Measurements from ENCODE around the gene CCZ1. TPM values are rescaled to one million over a fixed set of nuclear protein-coding genes. Genes with fewer than 3 reads are reported as not detected.
"Not testable (repeated sequence)": the region's sequence is repeated elsewhere in the genome, so short reads cannot be mapped to it uniquely, and the experiment has no call there.

Gene CCZ1
- total RNA-seq, 3 donors from 2014 or later = 50.7 to 60.3 (median 54.2) TPM

DNA sequence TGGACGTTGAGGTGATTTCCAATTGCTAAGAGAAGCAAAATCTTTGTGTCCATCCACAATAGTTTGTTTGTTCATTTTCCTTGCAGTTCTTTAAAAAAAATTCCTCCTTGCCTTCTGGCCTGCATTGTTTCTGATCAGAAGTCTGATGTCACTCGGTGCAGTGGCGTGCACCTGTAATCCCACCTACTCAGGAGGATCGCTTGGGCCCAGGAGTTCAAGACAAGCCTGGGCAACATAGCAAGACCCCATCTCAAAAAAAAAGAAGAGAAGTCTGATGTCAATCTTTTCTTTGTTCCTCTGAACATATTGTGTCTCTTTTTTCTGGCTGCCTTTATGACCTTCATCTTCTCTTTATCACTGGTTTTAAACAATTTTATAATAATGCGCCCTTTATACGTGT is 31.5 kb upstream of the CCZ1 start:
- no peaks in the 10 kb centered on the region for H3K36me3 ChIP-seq
- no peaks in the 10 kb centered on the region for H3K27me3 ChIP-seq
- H3K4me3 ChIP-seq = no peak overlapping the region
- H3K4me1 ChIP-seq = no peaks in the 10 kb centered on the region
- intact Hi-C loops (cut with DNase I; ENCODE audit: low total_unique reads) = no loop called here
- TF ChIP-seq, protein P1, sequence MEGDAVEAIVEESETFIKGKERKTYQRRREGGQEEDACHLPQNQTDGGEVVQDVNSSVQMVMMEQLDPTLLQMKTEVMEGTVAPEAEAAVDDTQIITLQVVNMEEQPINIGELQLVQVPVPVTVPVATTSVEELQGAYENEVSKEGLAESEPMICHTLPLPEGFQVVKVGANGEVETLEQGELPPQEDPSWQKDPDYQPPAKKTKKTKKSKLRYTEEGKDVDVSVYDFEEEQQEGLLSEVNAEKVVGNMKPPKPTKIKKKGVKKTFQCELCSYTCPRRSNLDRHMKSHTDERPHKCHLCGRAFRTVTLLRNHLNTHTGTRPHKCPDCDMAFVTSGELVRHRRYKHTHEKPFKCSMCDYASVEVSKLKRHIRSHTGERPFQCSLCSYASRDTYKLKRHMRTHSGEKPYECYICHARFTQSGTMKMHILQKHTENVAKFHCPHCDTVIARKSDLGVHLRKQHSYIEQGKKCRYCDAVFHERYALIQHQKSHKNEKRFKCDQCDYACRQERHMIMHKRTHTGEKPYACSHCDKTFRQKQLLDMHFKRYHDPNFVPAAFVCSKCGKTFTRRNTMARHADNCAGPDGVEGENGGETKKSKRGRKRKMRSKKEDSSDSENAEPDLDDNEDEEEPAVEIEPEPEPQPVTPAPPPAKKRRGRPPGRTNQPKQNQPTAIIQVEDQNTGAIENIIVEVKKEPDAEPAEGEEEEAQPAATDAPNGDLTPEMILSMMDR (IDR thresholded peaks at IDR 0.05) = no peak
- TF ChIP-seq POLR2AphosphoS5 (IDR thresholded peaks at IDR 0.05) (no peak), POLR2A (IDR thresholded peaks at IDR 0.05) (no peak)
- no peak overlapping the region for H3K27ac ChIP-seq
- DNase-seq (ENCODE audit: low spot score in 2 of 2) = no peak
- no peaks in the 10 kb centered on the region for H3K9me3 ChIP-seq

DNA sequence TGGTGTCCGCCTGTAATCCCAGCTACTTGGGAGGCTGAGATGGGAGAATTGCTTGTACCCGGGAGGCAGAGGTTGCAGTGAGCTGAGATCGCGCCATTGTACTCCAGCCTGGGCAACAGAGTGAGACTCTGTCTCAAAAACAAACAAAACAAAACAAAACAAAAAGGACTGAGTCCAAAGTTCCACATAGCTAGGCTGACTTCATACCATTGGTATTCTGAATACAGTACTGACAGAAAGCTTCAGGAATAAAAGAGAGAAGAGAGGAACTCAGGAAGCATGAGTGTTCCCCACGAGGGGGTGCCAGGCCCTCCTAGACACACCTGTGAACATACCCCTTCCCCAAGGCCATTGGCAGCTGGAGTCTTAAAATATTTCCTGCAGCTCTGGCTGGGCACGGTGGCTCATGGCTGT is 29.6 kb upstream of the CCZ1 start:
- H3K36me3 ChIP-seq; H3K27ac ChIP-seq; H3K4me3 ChIP-seq; intact Hi-C loops (cut with DNase I; ENCODE audit: low total_unique reads); H3K9me3 ChIP-seq; H3K27me3 ChIP-seq; H3K4me1 ChIP-seq; DNase-seq (ENCODE audit: low spot score in 2 of 2): not testable (repeated sequence)

DNA sequence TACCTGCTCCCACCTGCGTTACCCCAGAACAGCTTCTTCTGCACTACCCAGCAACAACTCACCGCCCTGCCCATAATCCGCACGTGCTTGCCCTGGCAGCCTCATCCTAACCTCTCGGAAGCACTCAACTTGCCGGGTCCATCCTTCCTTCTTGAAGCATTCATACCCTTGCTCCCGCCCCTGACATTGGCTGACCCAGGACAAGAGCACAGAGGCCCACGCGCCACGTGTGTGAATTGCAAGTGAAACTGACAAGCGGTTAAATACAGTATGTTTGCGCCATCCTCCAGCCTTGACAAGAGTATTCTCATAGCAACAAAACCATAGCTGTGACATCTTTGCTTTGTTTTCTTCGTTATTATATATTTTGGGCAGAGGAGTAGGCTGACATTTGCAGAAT is 28.8 kb upstream of the CCZ1 start:
- H3K4me1 ChIP-seq = no peaks in the 10 kb centered on the region
- intact Hi-C loops (cut with DNase I; ENCODE audit: low total_unique reads) = no loop called here
- DNase-seq (ENCODE audit: low spot score in 2 of 2) = no peak
- H3K9me3 ChIP-seq = no peaks in the 10 kb centered on the region
- TF ChIP-seq, protein P1 (IDR thresholded peaks at IDR 0.05) = no peak
- no peak for TF ChIP-seq POLR2A (IDR thresholded peaks at IDR 0.05)
- no peak for TF ChIP-seq POLR2AphosphoS5 (IDR thresholded peaks at IDR 0.05)
- H3K36me3 ChIP-seq = no peaks in the 10 kb centered on the region
- no peak overlapping the region for H3K4me3 ChIP-seq
- H3K27me3 ChIP-seq = no peaks in the 10 kb centered on the region
- no peak overlapping the region for H3K27ac ChIP-seq

DNA sequence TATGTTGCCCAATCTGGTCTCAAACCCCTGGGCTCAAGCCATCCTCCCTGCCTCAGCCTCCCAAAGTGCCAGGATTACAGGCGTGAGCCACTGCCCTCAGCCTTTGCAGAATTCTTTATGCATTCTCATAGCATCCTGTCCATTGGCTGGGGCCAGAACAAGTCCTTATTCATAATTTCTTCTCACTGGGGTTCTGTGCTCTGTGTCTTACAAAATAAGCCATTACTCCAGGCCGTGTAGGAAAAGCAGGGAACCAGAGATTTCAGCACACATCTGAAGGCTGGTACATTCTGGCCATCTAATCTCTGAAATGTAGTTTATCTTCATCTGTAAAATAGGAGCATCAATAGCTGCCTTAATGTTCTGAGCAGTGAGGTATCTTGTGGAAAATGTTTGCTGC is 28.2 kb upstream of the CCZ1 start:
- no peaks in the 10 kb centered on the region for H3K36me3 ChIP-seq
- no peak overlapping the region for H3K27ac ChIP-seq
- no peaks in the 10 kb centered on the region for H3K9me3 ChIP-seq
- H3K4me1 ChIP-seq = no peaks in the 10 kb centered on the region
- DNase-seq (ENCODE audit: low spot score in 2 of 2) = no peak
- H3K27me3 ChIP-seq = no peaks in the 10 kb centered on the region
- H3K4me3 ChIP-seq = no peak overlapping the region
- intact Hi-C loops (cut with DNase I; ENCODE audit: low total_unique reads) = no loop called here
- TF ChIP-seq, protein P1 (IDR thresholded peaks at IDR 0.05) = no peak
- TF ChIP-seq POLR2A (IDR thresholded peaks at IDR 0.05) = no peak
- TF ChIP-seq POLR2AphosphoS5 (IDR thresholded peaks at IDR 0.05) = no peak

DNA sequence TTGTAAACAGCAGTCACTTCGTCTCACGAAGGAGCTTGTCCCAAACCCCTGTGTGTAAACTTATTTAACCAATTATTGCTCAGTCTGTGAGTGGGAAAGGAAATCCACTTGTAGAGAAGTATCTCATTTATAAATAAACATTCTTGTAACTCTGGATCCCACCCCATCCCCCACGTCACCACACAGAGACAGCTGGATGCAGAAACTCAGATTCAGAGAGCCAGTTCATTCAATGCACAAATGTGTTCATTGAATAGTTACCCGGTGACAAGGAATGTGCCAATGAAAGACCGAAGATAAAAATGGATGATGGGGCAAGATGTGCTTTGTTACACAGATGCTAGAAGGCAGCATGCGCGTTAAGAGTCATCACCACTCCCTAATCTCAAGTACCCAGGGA is 26.2 kb upstream of the CCZ1 start:
- no peak for DNase-seq (ENCODE audit: low spot score in 2 of 2)
- H3K4me3 ChIP-seq = no peak overlapping the region
- H3K36me3 ChIP-seq = no peaks in the 10 kb centered on the region
- TF ChIP-seq POLR2AphosphoS5 (IDR thresholded peaks at IDR 0.05) = no peak
- no peak for TF ChIP-seq POLR2A (IDR thresholded peaks at IDR 0.05)
- TF ChIP-seq, protein P1 (IDR thresholded peaks at IDR 0.05) = no peak
- no peaks in the 10 kb centered on the region for H3K9me3 ChIP-seq
- H3K27me3 ChIP-seq = no peaks in the 10 kb centered on the region
- no peak overlapping the region for H3K27ac ChIP-seq
- intact Hi-C loops (cut with DNase I; ENCODE audit: low total_unique reads) = no loop called here
- no peaks in the 10 kb centered on the region for H3K4me1 ChIP-seq

DNA sequence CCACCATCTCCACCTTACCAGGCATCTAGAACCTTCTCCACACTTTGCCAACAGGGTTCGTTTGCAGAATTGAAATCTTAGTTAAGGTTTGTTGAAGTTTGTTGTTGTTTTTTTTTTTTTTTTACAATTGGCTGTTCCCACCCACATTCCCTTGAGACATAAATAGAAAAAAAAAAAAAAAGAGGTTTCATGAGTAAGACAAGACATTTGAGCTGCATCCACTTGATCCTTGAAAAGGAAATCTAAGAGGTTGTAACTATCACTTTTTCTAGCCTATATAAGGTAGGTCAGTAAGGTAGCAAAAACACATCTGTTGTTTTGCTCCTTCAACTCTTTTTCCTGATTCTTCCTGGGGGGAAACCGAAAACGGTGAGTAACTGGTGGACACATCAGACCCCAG is 18.9 kb upstream of the CCZ1 start:
- intact Hi-C loops (cut with DNase I; ENCODE audit: low total_unique reads); DNase-seq (ENCODE audit: low spot score in 2 of 2); H3K4me1 ChIP-seq; H3K4me3 ChIP-seq; H3K27ac ChIP-seq; H3K36me3 ChIP-seq; H3K27me3 ChIP-seq; H3K9me3 ChIP-seq: not testable (repeated sequence)

DNA sequence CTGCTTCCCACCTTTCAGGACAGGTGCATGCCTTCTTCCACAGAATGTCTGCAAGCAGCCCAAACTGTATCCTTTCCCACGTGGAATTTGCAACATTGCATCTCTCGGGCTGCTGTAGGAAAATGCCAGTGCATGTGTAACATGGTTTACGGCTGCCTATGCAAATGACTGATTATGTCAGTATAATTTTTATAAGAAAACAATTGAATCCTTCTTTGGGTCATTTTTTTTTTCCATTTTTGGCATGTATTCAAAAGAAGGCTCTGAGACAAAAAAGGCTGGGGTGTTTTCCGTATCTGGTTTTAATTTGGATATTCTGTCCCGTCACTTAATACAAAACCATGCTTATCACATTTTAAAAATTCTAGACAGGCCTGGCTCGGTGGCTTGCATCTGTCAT is 18.4 kb upstream of the CCZ1 start:
- H3K9me3 ChIP-seq; H3K36me3 ChIP-seq; H3K27ac ChIP-seq; H3K4me3 ChIP-seq; DNase-seq (ENCODE audit: low spot score in 2 of 2); H3K4me1 ChIP-seq; H3K27me3 ChIP-seq; intact Hi-C loops (cut with DNase I; ENCODE audit: low total_unique reads): not testable (repeated sequence)

DNA sequence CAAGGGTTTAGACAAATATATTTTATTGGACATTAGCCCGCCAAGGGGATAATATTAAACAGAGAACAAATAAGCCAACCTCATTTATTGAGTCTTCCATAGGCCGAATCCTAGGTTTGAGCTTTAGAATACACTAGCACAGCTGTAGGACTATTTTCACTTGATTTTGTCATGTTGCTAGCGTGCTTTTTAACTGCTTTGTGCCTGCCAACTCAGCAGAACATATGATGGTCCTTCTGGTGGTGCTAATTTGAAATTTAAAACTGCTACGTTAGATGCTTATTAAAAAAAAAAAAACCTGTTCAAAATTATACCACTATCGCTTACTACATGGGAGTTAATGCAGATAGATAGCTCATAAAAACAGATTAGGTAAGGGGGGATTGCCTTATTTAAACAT is 14.1 kb upstream of the CCZ1 start:
- H3K9me3 ChIP-seq; H3K36me3 ChIP-seq; H3K4me3 ChIP-seq; intact Hi-C loops (cut with DNase I; ENCODE audit: low total_unique reads); DNase-seq (ENCODE audit: low spot score in 2 of 2); H3K27me3 ChIP-seq; H3K4me1 ChIP-seq; H3K27ac ChIP-seq: not testable (repeated sequence)

DNA sequence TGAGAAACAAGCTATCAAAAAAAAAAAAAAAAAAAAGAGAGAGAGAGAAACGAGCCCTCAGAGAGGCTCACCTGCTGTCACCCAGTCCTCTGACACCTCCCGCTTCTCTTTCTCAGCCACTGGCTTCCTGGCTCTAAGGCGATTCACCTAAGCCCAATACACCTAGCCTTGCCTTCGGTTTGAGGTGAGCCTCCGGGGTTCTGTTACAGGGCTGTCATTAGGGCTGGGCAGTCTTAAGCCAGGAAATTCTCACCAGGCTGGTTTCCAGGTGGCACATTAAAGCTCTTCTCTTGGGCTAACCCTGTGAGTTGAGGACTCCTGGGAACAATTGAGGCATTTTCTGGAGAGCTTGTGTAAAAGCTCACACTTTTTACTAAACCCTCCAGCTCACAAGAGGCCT is 10.5 kb upstream of the CCZ1 start:
- peak overlapping the region in 1 of 2 donors; percentile 33 for H3K27ac ChIP-seq
- H3K4me3 ChIP-seq; H3K36me3 ChIP-seq; H3K4me1 ChIP-seq; intact Hi-C loops (cut with DNase I; ENCODE audit: low total_unique reads); H3K9me3 ChIP-seq; H3K27me3 ChIP-seq: not testable (repeated sequence)
- peak in 1 of 2 donors; percentile 38 for DNase-seq (ENCODE audit: low spot score in 2 of 2)

DNA sequence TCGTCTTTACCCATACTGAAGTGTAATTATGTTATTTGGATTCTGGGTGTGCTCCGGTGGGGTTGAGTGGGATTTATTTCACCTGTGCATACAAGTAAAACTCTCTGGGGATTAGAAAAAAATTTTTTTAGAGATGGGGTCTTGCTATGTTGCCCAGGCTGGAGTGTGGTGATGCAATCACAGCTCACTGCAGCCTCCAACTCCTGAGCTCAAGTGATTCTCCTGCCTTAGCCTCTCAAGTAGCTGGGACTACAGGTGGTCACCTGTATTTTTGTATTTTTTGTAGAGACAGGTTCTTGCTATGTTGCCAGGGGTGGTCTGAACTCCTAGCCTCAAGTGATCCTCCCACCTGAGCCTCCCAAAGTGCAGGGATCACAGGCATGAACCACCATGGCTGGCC is 8.3 kb upstream of the CCZ1 start:
- H3K27ac ChIP-seq; H3K4me1 ChIP-seq; H3K4me3 ChIP-seq; DNase-seq (ENCODE audit: low spot score in 2 of 2); H3K27me3 ChIP-seq; H3K36me3 ChIP-seq; intact Hi-C loops (cut with DNase I; ENCODE audit: low total_unique reads); H3K9me3 ChIP-seq: not testable (repeated sequence)
